ENCODE data around the gene KRTAP2-3.

DNA sequence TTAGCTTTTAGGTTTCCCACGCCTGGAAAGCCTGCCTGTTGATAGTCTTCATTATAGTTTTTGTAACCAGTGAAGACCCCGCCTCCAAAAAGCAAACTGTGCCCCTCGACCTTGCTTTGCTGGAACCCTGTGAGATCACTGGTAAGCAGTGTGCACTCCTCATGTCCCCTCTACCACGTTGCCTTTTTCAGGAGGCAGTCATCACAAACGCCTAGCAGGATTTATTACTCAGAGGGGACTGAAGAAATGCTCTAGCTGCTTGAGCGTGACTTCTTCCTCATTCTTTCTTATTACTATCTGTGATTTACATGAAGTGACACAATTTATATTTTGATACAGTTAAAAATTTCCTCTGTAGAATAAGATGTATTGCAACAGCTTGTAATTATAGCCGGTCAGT is 44.5 kb downstream of the KRTAP2-3 start:
- no peak for TF ChIP-seq POLR2AphosphoS5 (IDR thresholded peaks at IDR 0.05; ENCODE audit: low read depth, low read length)
- no peak for TF ChIP-seq POLR2A (IDR thresholded peaks at IDR 0.05; ENCODE audit: low read depth, low read length)
- TF ChIP-seq TAF1 (IDR thresholded peaks at IDR 0.05; ENCODE audit: low read depth, low read length), result no peak
- TF ChIP-seq SPI1 (IDR thresholded peaks at IDR 0.05; ENCODE audit: low read depth, low read length), result no peak
- no peak for TF ChIP-seq PAX5 (IDR thresholded peaks at IDR 0.05; ENCODE audit: insufficient read depth, low read length, severe bottlenecking)

All from GM12891 (cell line).